Ectodermal cell (in vitro differentiated cells): Measurements from ENCODE around the gene ACSM4.

ENCODE experiments used
- H3K27ac ChIP-seq: 2 replicates; pipeline ENCODE4 v1.7.0; 2013; ENCODE audit warnings: mild to moderate bottlenecking, low read depth, low read length; ENCODE audit not compliant: insufficient read depth, poor library complexity, severe bottlenecking
- H3K27me3 ChIP-seq: 2 replicates; pipeline ENCODE4 v1.7.0; 2013; ENCODE audit warnings: mild to moderate bottlenecking, low read length; ENCODE audit not compliant: insufficient read depth, control insufficient read depth, poor library complexity, severe bottlenecking
- H3K36me3 ChIP-seq: one replicate; pipeline ENCODE4 v1.7.0; 2013; ENCODE audit warnings: low read length; ENCODE audit not compliant: control insufficient read depth, insufficient read depth
- H3K4me1 ChIP-seq: one replicate; pipeline ENCODE4 v1.7.0; 2013; ENCODE audit warnings: low read length; ENCODE audit not compliant: control insufficient read depth, insufficient read depth
- H3K4me3 ChIP-seq: 2 replicates; pipeline ENCODE4 v1.7.0; 2013; ENCODE audit warnings: low read depth, low read length, control low read depth; ENCODE audit not compliant: insufficient read depth
- H3K9me3 ChIP-seq: 2 replicates; pipeline ENCODE4 v1.7.0; 2013; ENCODE audit warnings: mild to moderate bottlenecking, low read length, moderate library complexity; ENCODE audit not compliant: control insufficient read depth
- WGBS, 2 experiments: methylation state at CpG; one replicate each; pipeline ENCODE4 v1.1.7; 2013; ENCODE audit warnings: missing lambda C conversion rate in 2 of 2; 5-methylcytosine and 5-hydroxymethylcytosine counted together

The ACSM4 gene

DNA sequence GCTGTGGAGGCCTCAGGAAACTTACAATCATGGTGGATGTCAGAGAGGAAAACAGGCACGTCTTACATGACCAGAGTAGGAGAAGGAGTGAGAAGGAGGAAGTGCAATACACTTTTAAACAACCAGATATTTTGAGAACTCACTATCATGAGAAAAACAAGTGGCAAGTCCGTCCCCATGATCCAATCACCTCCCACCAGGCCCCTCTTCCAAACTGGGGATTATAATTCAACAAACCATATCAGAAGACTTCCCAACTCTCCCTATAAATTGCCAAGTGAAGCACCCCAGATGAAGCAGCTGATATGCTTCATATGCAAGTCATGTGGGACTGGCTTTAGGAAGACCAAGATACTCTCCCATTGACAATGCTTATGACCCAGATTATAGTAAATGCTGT is 11.6 kb upstream of the ACSM4 start:
- no peaks in the 10 kb centered on the region for H3K9me3 ChIP-seq

DNA sequence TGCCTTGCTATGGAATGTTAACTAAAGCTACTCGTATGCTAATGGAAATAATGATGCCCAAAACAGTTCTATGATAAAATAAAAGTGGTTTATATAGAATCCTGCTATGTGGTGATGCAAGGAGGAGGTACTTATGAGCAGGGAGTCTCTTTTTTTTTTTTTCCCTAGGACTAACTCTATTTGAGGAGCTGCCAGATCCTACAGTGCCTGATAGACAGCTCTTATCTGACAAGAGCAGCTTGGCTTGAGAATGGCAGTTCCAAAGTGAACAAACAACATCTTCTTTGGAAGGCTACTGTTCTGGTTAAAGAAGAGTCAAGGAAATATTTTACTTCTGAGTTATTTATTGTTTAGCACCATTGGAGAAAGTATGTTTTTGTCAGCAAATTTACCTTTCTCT is 10.2 kb upstream of the ACSM4 start:
- no peaks in the 10 kb centered on the region for H3K4me1 ChIP-seq
- H3K27ac ChIP-seq = no peak overlapping the region
- no peaks in the 10 kb centered on the region for H3K27me3 ChIP-seq
- H3K9me3 ChIP-seq = no peaks in the 10 kb centered on the region
- WGBS, 2 experiments = 85 to 96% methylated on average over 1 of the region's 1 CpG
- no peaks in the 10 kb centered on the region for H3K36me3 ChIP-seq
- no peak overlapping the region for H3K4me3 ChIP-seq

More for the DNA sequence above, 11.6 kb upstream of the ACSM4 start:
- H3K4me3 ChIP-seq = no peak overlapping the region
- H3K27me3 ChIP-seq = no peaks in the 10 kb centered on the region
- WGBS, 2 experiments = 92 to 100% methylated on average over 2 of the region's 2 CpGs
- H3K36me3 ChIP-seq = no peaks in the 10 kb centered on the region
- H3K27ac ChIP-seq = no peak overlapping the region
- H3K4me1 ChIP-seq = no peaks in the 10 kb centered on the region

DNA sequence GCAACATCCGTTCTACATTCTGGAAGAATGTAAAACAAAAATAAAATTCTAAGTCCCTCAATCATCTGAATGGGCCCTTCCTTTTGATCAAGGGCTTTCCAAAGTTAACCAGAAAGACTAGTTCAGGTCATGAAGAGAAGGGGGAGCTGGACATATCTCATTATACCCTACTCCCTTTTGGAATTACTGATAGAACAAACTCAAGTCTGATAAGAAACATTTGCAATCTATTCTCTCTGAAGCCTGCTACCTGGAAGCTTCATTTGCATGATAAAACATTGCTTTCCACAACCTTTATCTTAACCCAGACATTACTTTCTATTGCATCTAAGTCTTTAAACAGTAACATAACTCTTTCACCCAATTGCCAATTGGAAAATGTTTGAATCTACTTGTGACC is 8.3 kb upstream of the ACSM4 start:
- H3K4me1 ChIP-seq = no peaks in the 10 kb centered on the region
- no peak overlapping the region for H3K4me3 ChIP-seq
- no peaks in the 10 kb centered on the region for H3K36me3 ChIP-seq
- 100% methylated on average over 1 of the region's 1 CpG for WGBS, 2 experiments
- H3K27ac ChIP-seq = no peak overlapping the region
- no peaks in the 10 kb centered on the region for H3K27me3 ChIP-seq
- H3K9me3 ChIP-seq = no peaks in the 10 kb centered on the region

GRCh38 chr12:7297865-7298264 is 6.0 kb upstream of the ACSM4 start:
- H3K27me3 ChIP-seq = no peaks in the 10 kb centered on the region
- H3K27ac ChIP-seq = no peak overlapping the region
- no peaks in the 10 kb centered on the region for H3K4me1 ChIP-seq
- 93% methylated on average over 2 of the region's 2 CpGs for WGBS, 2 experiments
- no peaks in the 10 kb centered on the region for H3K36me3 ChIP-seq
- no peaks in the 10 kb centered on the region for H3K9me3 ChIP-seq
- no peak overlapping the region for H3K4me3 ChIP-seq

DNA sequence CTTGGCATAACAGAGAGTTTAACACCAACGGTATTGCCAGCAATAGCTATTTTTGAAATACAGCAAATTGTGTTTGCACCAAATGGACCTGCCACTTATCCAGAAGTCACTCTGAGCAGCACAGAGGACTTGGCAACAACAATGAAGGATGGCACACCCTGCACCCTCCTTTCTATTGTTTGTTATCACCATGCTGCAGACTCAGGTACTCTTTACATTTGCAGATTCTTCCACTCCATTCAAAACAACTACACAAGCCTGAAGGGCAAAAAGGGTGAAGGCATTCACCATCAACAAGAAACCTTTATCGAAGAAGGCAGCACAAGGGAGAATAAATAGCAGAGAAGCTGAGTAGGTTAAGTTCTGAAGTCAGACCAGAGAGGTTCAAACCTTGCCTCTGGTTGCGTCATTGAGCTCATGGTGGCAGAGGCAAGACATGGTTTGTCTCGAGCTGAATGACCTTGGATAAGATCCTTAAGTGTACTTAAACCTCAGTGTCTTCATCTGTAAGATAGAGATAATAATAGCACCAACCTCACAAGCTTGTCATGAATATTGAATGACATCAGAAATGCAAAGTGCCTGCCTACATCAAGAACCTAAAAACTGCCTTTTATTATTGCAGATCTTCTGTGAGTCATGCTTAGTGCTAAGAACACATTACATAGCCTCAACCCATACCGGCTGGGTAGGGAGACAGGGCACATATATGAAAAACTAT is 1.4 kb upstream of the ACSM4 start:
- Histone ChIP-seq H3K36me3 (no peaks in the 10 kb centered on the region), H3K4me3 (no peak overlapping the region), H3K27me3 (no peaks in the 10 kb centered on the region), H3K9me3 (no peaks in the 10 kb centered on the region), H3K27ac (no peak overlapping the region), H3K4me1 (no peaks in the 10 kb centered on the region)
- 92 to 94% methylated on average over 4 to 5 of the region's 5 CpGs for WGBS, 2 experiments

DNA sequence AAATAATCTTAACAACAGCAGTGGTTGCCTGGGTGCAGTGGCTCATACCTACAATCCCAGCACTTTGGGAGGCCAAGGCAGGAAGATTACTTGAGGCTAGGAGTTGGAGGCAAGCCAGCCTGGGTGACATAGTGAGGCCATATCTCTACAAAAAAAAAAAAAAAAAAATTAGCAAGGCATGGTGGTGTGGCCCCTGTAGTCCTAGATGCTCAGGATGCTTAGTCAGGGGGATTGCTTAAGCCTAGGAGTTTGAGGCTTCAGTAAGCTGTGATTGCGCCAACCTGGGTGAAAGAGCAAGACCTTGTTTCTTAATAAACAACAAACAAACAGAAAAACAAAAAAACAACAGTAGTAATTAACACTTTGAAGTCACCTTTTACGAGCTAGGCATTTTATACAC is 642 bp upstream of the ACSM4 start:
- WGBS, 2 experiments = 91 to 100% methylated on average over 1 of the region's 2 CpGs

DNA sequence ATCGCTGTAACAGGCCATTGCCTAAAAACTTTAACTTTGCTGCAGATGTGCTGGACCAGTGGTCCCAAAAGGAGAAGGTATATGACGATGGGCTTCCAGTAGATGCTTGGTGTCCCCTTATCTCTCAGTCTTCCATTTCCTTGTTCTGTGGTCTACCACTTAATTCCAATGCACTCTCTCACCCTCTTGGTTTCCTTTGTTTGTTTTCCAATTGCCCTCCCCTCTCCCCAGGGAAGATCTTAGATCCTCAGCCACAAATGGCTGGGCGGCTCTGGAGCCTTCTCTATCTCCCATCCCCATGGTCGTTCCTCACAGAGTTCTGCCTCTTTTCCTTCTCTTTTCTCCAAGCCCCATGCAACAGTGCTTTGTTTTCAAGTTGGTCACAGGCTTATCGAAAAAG is 584 bp downstream of the ACSM4 start:
- no peak overlapping the region for H3K4me3 ChIP-seq

More for the DNA sequence above, 642 bp upstream of the ACSM4 start:
- H3K27ac ChIP-seq = no peak overlapping the region
- H3K9me3 ChIP-seq = no peaks in the 10 kb centered on the region
- no peaks in the 10 kb centered on the region for H3K4me1 ChIP-seq
- no peaks in the 10 kb centered on the region for H3K36me3 ChIP-seq
- no peak overlapping the region for H3K4me3 ChIP-seq
- no peaks in the 10 kb centered on the region for H3K27me3 ChIP-seq

DNA sequence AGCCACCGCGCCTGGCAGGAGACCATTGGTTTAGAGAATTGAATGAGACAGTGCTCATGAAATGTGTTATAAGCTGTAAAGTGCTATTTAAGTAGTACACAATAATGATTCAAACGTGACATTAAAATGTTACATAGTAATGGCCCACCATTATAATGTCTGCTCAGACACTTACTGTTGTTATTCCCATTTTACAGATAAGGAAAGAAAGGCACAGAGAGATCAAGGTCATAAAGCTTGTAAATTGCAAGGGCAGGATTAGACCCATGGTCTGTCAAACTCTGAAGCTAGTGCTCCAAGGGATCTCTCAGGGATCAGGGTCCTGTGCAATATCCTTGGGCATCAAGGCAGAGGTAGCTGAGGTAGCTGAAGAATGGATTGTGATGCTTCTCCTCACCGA is 6.2 kb downstream of the ACSM4 start:
- WGBS, 2 experiments = 91 to 95% methylated on average over 4 of the region's 4 CpGs
- H3K9me3 ChIP-seq = no peaks in the 10 kb centered on the region
- H3K27ac ChIP-seq = no peak overlapping the region
- no peaks in the 10 kb centered on the region for H3K4me1 ChIP-seq
- no peaks in the 10 kb centered on the region for H3K36me3 ChIP-seq
- no peaks in the 10 kb centered on the region for H3K27me3 ChIP-seq
- no peak overlapping the region for H3K4me3 ChIP-seq

More for the DNA sequence above, 584 bp downstream of the ACSM4 start:
- no peaks in the 10 kb centered on the region for H3K27me3 ChIP-seq
- no peak overlapping the region for H3K27ac ChIP-seq
- no peaks in the 10 kb centered on the region for H3K9me3 ChIP-seq
- no peaks in the 10 kb centered on the region for H3K4me1 ChIP-seq
- H3K36me3 ChIP-seq = no peaks in the 10 kb centered on the region
- WGBS, 2 experiments = 86 to 87% methylated on average over 5 of the region's 5 CpGs

- Histone ChIP-seq H3K4me3 (no peak overlapping the region), H3K27me3 (no peaks in the 10 kb centered on the region), H3K27ac (no peak overlapping the region), H3K36me3 (no peaks in the 10 kb centered on the region), H3K4me1 (no peaks in the 10 kb centered on the region), H3K9me3 (no peaks in the 10 kb centered on the region)
- 90 to 100% methylated on average over 2 of the region's 2 CpGs for WGBS, 2 experiments
Measured at GRCh38 chr12:7319930-7320329, 16.1 kb downstream of the ACSM4 start.

DNA sequence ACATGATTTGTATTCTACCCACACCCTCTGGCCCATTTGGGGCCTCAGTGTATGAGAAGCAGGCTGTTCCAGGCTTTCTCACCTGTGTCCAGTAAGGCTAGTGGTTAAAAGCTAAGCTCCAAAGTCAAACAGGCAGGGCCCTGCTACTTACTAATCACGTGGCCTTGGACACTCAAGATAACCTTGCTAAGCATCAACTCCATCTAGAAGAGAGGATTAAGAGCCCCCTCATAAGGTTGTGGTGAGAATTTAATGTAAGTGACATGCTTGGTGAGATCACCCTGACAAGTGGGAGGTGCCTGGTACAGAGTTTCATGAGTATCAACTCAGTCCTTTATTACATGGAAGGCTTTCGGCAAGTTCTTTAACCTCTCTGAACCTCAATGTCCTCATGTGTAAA is 17.8 kb downstream of the ACSM4 start:
- H3K9me3 ChIP-seq = no peaks in the 10 kb centered on the region
- no peaks in the 10 kb centered on the region for H3K4me1 ChIP-seq
- no peaks in the 10 kb centered on the region for H3K27me3 ChIP-seq
- H3K36me3 ChIP-seq = no peaks in the 10 kb centered on the region
- WGBS, 2 experiments = 86 to 92% methylated on average over 2 of the region's 2 CpGs
- no peak overlapping the region for H3K4me3 ChIP-seq
- H3K27ac ChIP-seq = no peak overlapping the region

DNA sequence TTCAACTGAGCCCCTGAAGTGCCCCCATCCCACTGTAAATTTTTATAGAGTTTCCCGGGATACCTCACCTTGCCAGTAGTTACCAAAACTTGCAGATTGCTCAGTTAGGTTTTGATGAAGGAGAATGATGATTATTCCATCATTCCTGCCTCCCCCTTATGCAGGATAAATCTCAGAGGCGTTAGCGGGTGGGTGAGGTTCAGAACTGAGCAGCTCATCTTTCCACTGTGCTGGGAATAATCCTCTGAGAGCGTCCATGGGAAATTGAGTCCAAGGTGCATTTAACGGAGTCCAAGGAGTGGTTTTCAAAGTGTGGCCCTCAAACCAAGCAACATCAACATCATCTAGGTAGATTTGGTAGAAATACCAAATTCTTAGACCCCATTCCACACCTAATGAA is 18.7 kb downstream of the ACSM4 start:
- no peaks in the 10 kb centered on the region for H3K9me3 ChIP-seq
- H3K4me1 ChIP-seq = no peaks in the 10 kb centered on the region
- H3K36me3 ChIP-seq = no peaks in the 10 kb centered on the region
- H3K4me3 ChIP-seq = no peak overlapping the region
- 92 to 94% methylated on average over 5 of the region's 5 CpGs for WGBS, 2 experiments
- no peaks in the 10 kb centered on the region for H3K27me3 ChIP-seq
- no peak overlapping the region for H3K27ac ChIP-seq
